ENCODE measurements around the gene EDDM3A.

DNA sequence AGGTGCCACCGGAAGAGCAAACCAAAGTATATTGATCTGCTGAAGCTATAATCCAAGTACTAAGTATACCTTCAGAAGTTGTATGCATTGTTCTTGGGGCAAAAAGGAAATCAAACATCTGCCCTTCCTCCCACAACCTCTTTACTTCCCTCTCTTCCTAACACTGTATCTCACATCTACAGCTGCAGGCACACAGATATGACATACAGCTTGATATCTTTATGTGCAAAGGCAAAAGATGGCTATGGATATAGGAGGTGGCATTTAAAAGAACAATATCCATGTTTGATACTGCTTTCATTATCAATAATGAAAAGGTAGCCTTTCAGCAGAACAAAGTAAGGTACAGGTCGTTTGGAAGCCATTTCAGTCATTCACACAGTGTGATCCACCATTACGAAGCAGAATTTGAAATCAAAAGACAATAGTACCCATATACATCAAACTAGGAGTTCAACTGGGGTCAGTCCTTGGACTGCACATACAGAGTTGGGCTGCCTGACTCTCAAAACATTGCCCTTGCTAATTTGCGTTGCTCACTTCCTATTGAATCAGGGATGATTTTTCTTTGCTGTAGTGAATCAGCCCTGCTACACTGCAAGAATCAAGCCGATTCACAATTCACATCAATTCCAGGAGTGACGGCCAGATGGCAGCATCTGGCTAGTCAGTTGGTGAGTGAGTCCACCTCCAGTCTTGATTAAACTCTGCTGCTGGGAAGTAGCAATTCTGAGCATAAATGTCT, 48.2 kb upstream of the EDDM3A start:
- TF ChIP-seq, protein P1, sequence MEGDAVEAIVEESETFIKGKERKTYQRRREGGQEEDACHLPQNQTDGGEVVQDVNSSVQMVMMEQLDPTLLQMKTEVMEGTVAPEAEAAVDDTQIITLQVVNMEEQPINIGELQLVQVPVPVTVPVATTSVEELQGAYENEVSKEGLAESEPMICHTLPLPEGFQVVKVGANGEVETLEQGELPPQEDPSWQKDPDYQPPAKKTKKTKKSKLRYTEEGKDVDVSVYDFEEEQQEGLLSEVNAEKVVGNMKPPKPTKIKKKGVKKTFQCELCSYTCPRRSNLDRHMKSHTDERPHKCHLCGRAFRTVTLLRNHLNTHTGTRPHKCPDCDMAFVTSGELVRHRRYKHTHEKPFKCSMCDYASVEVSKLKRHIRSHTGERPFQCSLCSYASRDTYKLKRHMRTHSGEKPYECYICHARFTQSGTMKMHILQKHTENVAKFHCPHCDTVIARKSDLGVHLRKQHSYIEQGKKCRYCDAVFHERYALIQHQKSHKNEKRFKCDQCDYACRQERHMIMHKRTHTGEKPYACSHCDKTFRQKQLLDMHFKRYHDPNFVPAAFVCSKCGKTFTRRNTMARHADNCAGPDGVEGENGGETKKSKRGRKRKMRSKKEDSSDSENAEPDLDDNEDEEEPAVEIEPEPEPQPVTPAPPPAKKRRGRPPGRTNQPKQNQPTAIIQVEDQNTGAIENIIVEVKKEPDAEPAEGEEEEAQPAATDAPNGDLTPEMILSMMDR (IDR thresholded peaks at IDR 0.05), result peak; percentile 84
- TF ChIP-seq ZFX (IDR thresholded peaks at IDR 0.05; ENCODE audit: borderline replicate concordance), result no peak

All from 22Rv1 (cell line).